Measurements from ENCODE around the gene ASTN1. TPM values are rescaled to one million over a fixed set of nuclear protein-coding genes. Genes with fewer than 3 reads are reported as not detected.

The ASTN1 gene
- total RNA-seq, 1 experiment from 2014 or later = not detected

GRCh38 chr1:176976225-176976624 lies 188.3 kb downstream of the ASTN1 start:
- Histone ChIP-seq H3K4me2 (ENCODE audit: low read length) (no peak overlapping the region), H3K27me3 (ENCODE audit: low read length) (no peaks in the 10 kb centered on the region), H3F3A (ENCODE audit: low read length, unreplicated experiment) (no peaks in the 10 kb centered on the region), H3K9ac (ENCODE audit: low read length) (no peak overlapping the region), H3K36me3 (ENCODE audit: low read depth, low read length) (no peaks in the 10 kb centered on the region), H3K27ac (ENCODE audit: low read length) (no peak overlapping the region), H2AFZ (ENCODE audit: low read length) (no peak overlapping the region), H3K9me2 (replicated peaks; ENCODE audit: low read length) (no peaks in the 10 kb centered on the region), H4K20me1 (ENCODE audit: low read length) (no peaks in the 10 kb centered on the region), H3K4me3 (ENCODE audit: low read length) (no peak overlapping the region), H3K79me2 (ENCODE audit: low read length) (no peaks in the 10 kb centered on the region), H3K4me1 (ENCODE audit: insufficient read depth, low read length) (no peaks in the 10 kb centered on the region), H3K9me3 (ENCODE audit: low read length) (no peaks in the 10 kb centered on the region)
- CTCF ChIA-PET = no interaction called here
- TF ChIP-seq EZH2phosphoT487 (IDR thresholded peaks at IDR 0.05; ENCODE audit: borderline replicate concordance, low read length) (no peak), EZH2 (IDR thresholded peaks at IDR 0.05; ENCODE audit: low read length, unreplicated experiment) (no peak), CTCF (conservative IDR thresholded peaks at IDR 0.05; ENCODE audit: low read depth, low read length) (no peak)
- intact Hi-C loops (cut with micrococcal nuclease) = no loop called here
- no peak for ATAC-seq
- POLR2A ChIA-PET (ENCODE audit: unreplicated experiment) = no interaction called here
- DNase-seq = no peak
- BruUV-seq (replicated peaks) = no TSS peak

- ATAC-seq (no peak), DNase-seq (no peak)
- no peaks in the 10 kb centered on the region for H3K9me3 ChIP-seq (ENCODE audit: low read length)
- CTCF ChIA-PET = no interaction called here
- no peak overlapping the region for H3K4me3 ChIP-seq (ENCODE audit: low read length)
- H2AFZ ChIP-seq (ENCODE audit: low read length) = no peak overlapping the region
- POLR2A ChIA-PET (ENCODE audit: unreplicated experiment) = no interaction called here
- no peak overlapping the region for H3K27ac ChIP-seq (ENCODE audit: low read length)
- intact Hi-C loops (cut with micrococcal nuclease) = no loop called here
- H3K36me3 ChIP-seq (ENCODE audit: low read depth, low read length) = no peaks in the 10 kb centered on the region
- no peaks in the 10 kb centered on the region for H3K4me1 ChIP-seq (ENCODE audit: insufficient read depth, low read length)
- H3K4me2 ChIP-seq (ENCODE audit: low read length) = no peak overlapping the region
- H4K20me1 ChIP-seq (ENCODE audit: low read length) = no peaks in the 10 kb centered on the region
- no peaks in the 10 kb centered on the region for H3K79me2 ChIP-seq (ENCODE audit: low read length)
- H3K9ac ChIP-seq (ENCODE audit: low read length) = no peak overlapping the region
- H3K9me2 ChIP-seq (replicated peaks; ENCODE audit: low read length) = no peaks in the 10 kb centered on the region
- no peak for TF ChIP-seq CTCF (conservative IDR thresholded peaks at IDR 0.05; ENCODE audit: low read depth, low read length)
- H3F3A ChIP-seq (ENCODE audit: low read length, unreplicated experiment) = no peaks in the 10 kb centered on the region
- BruUV-seq (replicated peaks) = no TSS peak
- no peaks in the 10 kb centered on the region for H3K27me3 ChIP-seq (ENCODE audit: low read length)
Measured at GRCh38 chr1:176964687-176965086, 199.8 kb downstream of the ASTN1 start.

GRCh38 chr1:176963181-176963580 lies 201.3 kb downstream of the ASTN1 start:
- no TSS peak for BruUV-seq (replicated peaks)
- POLR2A ChIA-PET (ENCODE audit: unreplicated experiment) = no interaction called here
- H4K20me1 ChIP-seq (ENCODE audit: low read length) = no peaks in the 10 kb centered on the region

More at GRCh38 chr1:176963181-176963580, 201.3 kb downstream of the ASTN1 start:
- no peaks in the 10 kb centered on the region for H3K9me2 ChIP-seq (replicated peaks; ENCODE audit: low read length)
- no peak overlapping the region for H2AFZ ChIP-seq (ENCODE audit: low read length)
- CTCF ChIA-PET = no interaction called here
- H3K4me3 ChIP-seq (ENCODE audit: low read length) = no peak overlapping the region
- DNase-seq (no peak), ATAC-seq (no peak)
- no peaks in the 10 kb centered on the region for H3K36me3 ChIP-seq (ENCODE audit: low read depth, low read length)
- intact Hi-C loops (cut with micrococcal nuclease) = no loop called here
- no peaks in the 10 kb centered on the region for H3K79me2 ChIP-seq (ENCODE audit: low read length)
- no peak overlapping the region for H3K4me2 ChIP-seq (ENCODE audit: low read length)
- no peaks in the 10 kb centered on the region for H3K9me3 ChIP-seq (ENCODE audit: low read length)
- H3K27me3 ChIP-seq (ENCODE audit: low read length) = no peaks in the 10 kb centered on the region
- H3F3A ChIP-seq (ENCODE audit: low read length, unreplicated experiment) = no peaks in the 10 kb centered on the region
- H3K4me1 ChIP-seq (ENCODE audit: insufficient read depth, low read length) = no peaks in the 10 kb centered on the region
- no peak overlapping the region for H3K27ac ChIP-seq (ENCODE audit: low read length)
- no peak for TF ChIP-seq EZH2 (IDR thresholded peaks at IDR 0.05; ENCODE audit: low read length, unreplicated experiment)
- no peak overlapping the region for H3K9ac ChIP-seq (ENCODE audit: low read length)
